Endothelial cell of umbilical vein (primary cell): ENCODE measurements around the gene TP73. TPM values are rescaled to one million over a fixed set of nuclear protein-coding genes. Genes with fewer than 3 reads are reported as not detected.

Experiments
- BruUV-seq: library from RNA; stranded (reverse); fragments of 400-500 nt; replicated peaks from 2 replicates; lab custom pipeline; 2021; lab: Mats Ljungman, UMichigan
- CTCF ChIA-PET: fragments of 300-600, 350-600 bp; sonication (Branson Sonifier 250); formaldehyde crosslinking; loops from one replicate; lab custom pipeline; 2021; ENCODE audit warnings: antibody characterized with exemption, inconsistent platforms; lab: Charles Lee
- POLR2A ChIA-PET: fragments of 300-600, 350-600 bp; sonication (Branson Sonifier 250); formaldehyde crosslinking; loops from one replicate; lab custom pipeline; 2021; ENCODE audit warnings: antibody characterized with exemption, inconsistent platforms; lab: Charles Lee
- DNase-seq: peaks from one replicate; pipeline ENCODE4 v3.0.0-alpha.2; 2011; ENCODE audit warnings: low read depth, low spot score
- FAIRE-seq: peaks from 2 replicates; lab custom pipeline; 2011; peaks lifted over from hg19 to GRCh38; lab: Jason Lieb, UNC
- H2AFZ ChIP-seq: 2 replicates; pipeline ENCODE4 v1.6.0; 2012; ENCODE audit warnings: low read depth, low read length, control low read depth, inconsistent platforms
- H3K27ac ChIP-seq: 2 replicates; pipeline ENCODE4 v1.5.1; 2011; ENCODE audit warnings: low read depth, mild to moderate bottlenecking, control low read depth, low read length, moderate library complexity; ENCODE audit not compliant: insufficient read depth
- H3K27me3 ChIP-seq, 2 experiments: 2 replicates each; pipeline versions ENCODE4 v1.6.0 to v1.6.1; 2011; ENCODE audit warnings: low read length in 2 of 2, mixed read lengths in 1 of 2; ENCODE audit not compliant: control insufficient read depth in 2 of 2, insufficient read depth in 2 of 2
- H3K36me3 ChIP-seq, 2 experiments: 2 replicates in 1 of 2; 3 replicates in 1 of 2; pipeline ENCODE4 v1.5.1; 2011; ENCODE audit warnings: low read length in 2 of 2, mild to moderate bottlenecking in 1 of 2, moderate library complexity in 1 of 2; ENCODE audit not compliant: control insufficient read depth in 2 of 2, insufficient read depth in 2 of 2; ENCODE audit errors: extremely low read depth in 1 of 2
- H3K4me1 ChIP-seq: 3 replicates; pipeline ENCODE4 v1.5.1; 2011; ENCODE audit warnings: mild to moderate bottlenecking, low read length; ENCODE audit not compliant: control insufficient read depth, insufficient read depth; ENCODE audit errors: extremely low read depth
- H3K4me2 ChIP-seq: 2 replicates; pipeline ENCODE4 v1.6.1; 2011; ENCODE audit warnings: low read length, control low read depth, mixed read lengths; ENCODE audit not compliant: insufficient read depth
- H3K4me3 ChIP-seq, 3 experiments: fragments of 200-600 bp in 1 of 3; sonication (generic), shearing (Covaris generic) in 1 of 3; replicated peaks in 1 of 3; 2 replicates each; pipeline ENCODE4 v1.5.1; 2011 to 2016; ENCODE audit warnings: control low read depth in 3 of 3, low read length in 3 of 3, mild to moderate bottlenecking in 2 of 3, inconsistent platforms in 1 of 3, low read depth in 1 of 3, moderate library complexity in 1 of 3; ENCODE audit not compliant: insufficient read depth in 1 of 3
- H3K79me2 ChIP-seq: 2 replicates; pipeline ENCODE4 v1.6.0; 2012; ENCODE audit warnings: low read length, inconsistent platforms; ENCODE audit not compliant: control insufficient read depth, insufficient read depth
- H3K9ac ChIP-seq: replicated peaks from 2 replicates; pipeline ENCODE3; 2011; ENCODE audit warnings: low read length, control low read depth; ENCODE audit not compliant: insufficient read depth; ENCODE audit errors: extremely low read depth
- H3K9me1 ChIP-seq: replicated peaks from 3 replicates; pipeline ENCODE4 v1.6.0; 2011; ENCODE audit warnings: mild to moderate bottlenecking, low read length; ENCODE audit not compliant: control insufficient read depth, insufficient read depth; ENCODE audit errors: extremely low read depth
- H3K9me3 ChIP-seq: replicated peaks from 2 replicates; pipeline ENCODE4 v1.5.1; 2012; ENCODE audit warnings: low read length, inconsistent platforms; ENCODE audit not compliant: control insufficient read depth, insufficient read depth
- H4K20me1 ChIP-seq: replicated peaks from 2 replicates; pipeline ENCODE3; 2011; ENCODE audit warnings: mild to moderate bottlenecking, low read length; ENCODE audit not compliant: control insufficient read depth, insufficient read depth; ENCODE audit errors: extremely low read depth
- EZH2 ChIP-seq: IDR thresholded peaks from 2 replicates; pipeline ENCODE4 v1.6.1; 2012; ENCODE audit warnings: borderline replicate concordance, low read depth, mild to moderate bottlenecking, moderate library complexity, low read length, inconsistent platforms; ENCODE audit not compliant: severe bottlenecking
- FOS ChIP-seq: IDR thresholded peaks from 2 replicates; pipeline ENCODE4 v1.6.1; 2011; ENCODE audit warnings: mild to moderate bottlenecking, low read length, moderate library complexity, borderline replicate concordance; ENCODE audit not compliant: insufficient read depth
- GATA2 ChIP-seq: IDR thresholded peaks from 2 replicates; pipeline ENCODE4 v1.7.0; 2011; ENCODE audit warnings: low read depth, mild to moderate bottlenecking, moderate library complexity, mixed read lengths, low read length; ENCODE audit not compliant: insufficient read length, insufficient read depth
- JUN ChIP-seq: IDR thresholded peaks from 2 replicates; pipeline ENCODE4 v1.6.1; 2011; ENCODE audit warnings: borderline replicate concordance, low read depth; ENCODE audit not compliant: insufficient read length, insufficient read depth
- MYC ChIP-seq: IDR thresholded peaks from one replicate; pipeline ENCODE4 v1.6.1; 2011; ENCODE audit warnings: mild to moderate bottlenecking, low read depth, low read length
- POLR2A ChIP-seq: IDR thresholded peaks from 2 replicates; pipeline ENCODE4 v1.6.1; 2012; ENCODE audit warnings: low read depth, mild to moderate bottlenecking, control low read depth, low read length
- POLR2AphosphoS5 ChIP-seq: IDR thresholded peaks from 2 replicates; pipeline ENCODE4 v1.6.1; 2012; ENCODE audit warnings: low read depth, mild to moderate bottlenecking, control low read depth, low read length, moderate library complexity; ENCODE audit not compliant: insufficient read depth
- dilution Hi-C: fragments of 300-500 bp; cut with MboI; formaldehyde crosslinking; loops from one replicate; pipeline ENCODE4 v1.15.0; 2019; ENCODE audit warnings: low sequenced_read_pairs; ENCODE audit not compliant: extremely low pct_ligation_motif_present
- intact Hi-C: fragments of 100-400 bp; cut with micrococcal nuclease; formaldehyde crosslinking; loops from one replicate; pipeline ENCODE4 v1.10.0; 2022
- polyA plus RNA-seq, 4 experiments: library from polyadenylated mRNA; depleted of rRNA in 3 of 4; stranded (reverse) in 3 of 4; unstranded in 1 of 4; fragments of >200 nt; gene quantifications; 2 replicates each; pipeline versions ENCODE4 v1.2.1 to v1.2.3, GENCODE V29; 2011 to 2012; ENCODE audit warnings: missing spikeins in 1 of 4
- total RNA-seq: library from RNA; stranded (reverse); gene quantifications from 2 replicates; pipeline ENCODE4 v1.2.3, GENCODE V29; 2021
- TF ChIP-seq, protein P1 (sequence below): IDR thresholded peaks from 2 replicates; pipeline ENCODE4 v1.6.1; 2011; ENCODE audit not compliant: insufficient read depth, insufficient read length
- TF ChIP-seq, protein P2 (sequence below), 2 donors: IDR thresholded peaks; 1 replicate in 1 of 2; 2 replicates in 1 of 2; pipeline ENCODE4 v1.5.1; 2011; ENCODE audit warnings: low read length in 2 of 2, mild to moderate bottlenecking in 2 of 2, moderate library complexity in 2 of 2, control low read depth in 1 of 2, inconsistent platforms in 1 of 2, low read depth in 1 of 2; ENCODE audit not compliant: insufficient read depth in 1 of 2; ENCODE audit errors: extremely low read depth in 1 of 2

The TP73 gene
- total and polyA plus RNA-seq, 2 donors (not counting 3 experiments of a cell fraction or from before 2014, with no cell fraction given): 0.03 to 0.15 TPM

DNA sequence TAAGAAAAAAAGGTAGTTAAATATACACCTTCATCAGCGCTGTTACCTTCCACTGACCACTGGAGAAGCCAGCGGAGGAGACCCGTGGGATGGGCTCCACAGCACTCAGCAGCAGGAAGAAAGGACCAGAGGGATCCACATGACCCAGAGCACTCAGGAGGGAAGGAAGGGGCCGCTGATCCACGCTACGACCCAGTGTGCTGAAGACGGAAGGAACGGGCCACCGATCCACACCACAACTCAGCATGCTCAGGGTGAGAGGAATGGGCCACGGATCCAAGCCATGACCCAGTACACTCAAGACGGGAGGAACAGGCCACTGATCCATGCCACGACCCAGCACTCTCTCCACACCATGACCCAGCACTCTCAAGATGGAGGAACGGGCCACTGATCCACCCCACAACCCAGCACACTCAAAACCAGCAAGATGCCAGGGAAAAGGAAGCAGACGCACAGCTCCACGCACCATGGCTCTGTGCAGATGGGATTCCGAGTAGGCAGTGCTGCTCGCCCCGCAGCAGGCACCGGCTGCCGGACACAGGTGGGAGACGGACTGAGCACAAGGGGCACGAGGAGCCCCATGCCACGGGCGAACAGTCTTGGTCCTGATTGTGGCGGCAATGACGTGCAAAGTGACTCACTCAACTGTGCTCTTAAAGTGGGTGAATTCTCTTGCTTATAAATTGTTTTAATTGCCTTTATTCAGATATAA is 11.1 kb upstream of the TP73 start:
- Histone ChIP-seq H3K4me3 (no peak overlapping the region), H3K36me3 (peaks cover 0 to 13% of the 10 kb centered on the region in 2 experiments), H3K27ac (no peak overlapping the region), H3K4me2 (no peak overlapping the region), H3K9me3 (no peaks in the 10 kb centered on the region), H3K9ac (no peak overlapping the region), H4K20me1 (no peaks in the 10 kb centered on the region), H2AFZ (no peak overlapping the region), H3K9me1 (no peaks in the 10 kb centered on the region), H3K79me2 (no peaks in the 10 kb centered on the region), H3K4me1 (no peaks in the 10 kb centered on the region), H3K27me3 (no peaks in the 10 kb centered on the region)
- no peak for DNase-seq
- BruUV-seq: no TSS peak
- ChIA-PET POLR2A (no interaction called here), CTCF (interaction anchor here (1.2 kb wide), 1 partner anchor 83 kb away, joined by 4 read pairs; no protein-coding TSS in a partner anchor)
- no peak for FAIRE-seq
- intact Hi-C loops (no loop called here), dilution Hi-C loops (no loop called here)
- TF ChIP-seq GATA2: no peak
- no peak for TF ChIP-seq EZH2
- TF ChIP-seq JUN: no peak
- TF ChIP-seq, protein P1, sequence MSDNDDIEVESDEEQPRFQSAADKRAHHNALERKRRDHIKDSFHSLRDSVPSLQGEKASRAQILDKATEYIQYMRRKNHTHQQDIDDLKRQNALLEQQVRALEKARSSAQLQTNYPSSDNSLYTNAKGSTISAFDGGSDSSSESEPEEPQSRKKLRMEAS: no peak
- TF ChIP-seq MYC: no peak
- no peak for TF ChIP-seq POLR2A

DNA sequence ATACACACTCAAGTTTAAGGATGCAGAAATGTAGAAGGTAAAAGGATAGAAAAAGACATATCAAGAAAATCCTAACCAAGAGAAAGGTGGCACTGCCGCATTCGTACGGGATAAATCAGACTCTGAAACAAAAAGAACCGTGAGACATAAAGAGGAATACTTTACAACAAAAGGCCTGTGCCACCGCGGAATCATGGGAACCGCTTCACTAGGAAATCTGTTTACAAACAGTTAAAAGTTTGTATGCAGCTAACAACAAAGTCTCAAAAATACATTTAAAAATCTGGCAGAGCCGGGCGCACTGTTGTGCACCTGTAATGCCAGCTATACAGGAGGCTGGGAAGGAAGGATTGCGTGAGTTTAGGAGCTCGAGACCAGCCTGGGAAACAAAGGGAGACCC is 10.5 kb upstream of the TP73 start:
- CTCF ChIA-PET: interaction anchor here (0.9 to 1.2 kb wide), 2 partner anchors 83 to 189 kb away, joined by 3 to 4 read pairs; no protein-coding TSS in a partner anchor
- TF ChIP-seq GATA2 (no peak), POLR2AphosphoS5 (no peak), FOS (no peak), JUN (no peak), POLR2A (no peak)
- TF ChIP-seq, protein P2, sequence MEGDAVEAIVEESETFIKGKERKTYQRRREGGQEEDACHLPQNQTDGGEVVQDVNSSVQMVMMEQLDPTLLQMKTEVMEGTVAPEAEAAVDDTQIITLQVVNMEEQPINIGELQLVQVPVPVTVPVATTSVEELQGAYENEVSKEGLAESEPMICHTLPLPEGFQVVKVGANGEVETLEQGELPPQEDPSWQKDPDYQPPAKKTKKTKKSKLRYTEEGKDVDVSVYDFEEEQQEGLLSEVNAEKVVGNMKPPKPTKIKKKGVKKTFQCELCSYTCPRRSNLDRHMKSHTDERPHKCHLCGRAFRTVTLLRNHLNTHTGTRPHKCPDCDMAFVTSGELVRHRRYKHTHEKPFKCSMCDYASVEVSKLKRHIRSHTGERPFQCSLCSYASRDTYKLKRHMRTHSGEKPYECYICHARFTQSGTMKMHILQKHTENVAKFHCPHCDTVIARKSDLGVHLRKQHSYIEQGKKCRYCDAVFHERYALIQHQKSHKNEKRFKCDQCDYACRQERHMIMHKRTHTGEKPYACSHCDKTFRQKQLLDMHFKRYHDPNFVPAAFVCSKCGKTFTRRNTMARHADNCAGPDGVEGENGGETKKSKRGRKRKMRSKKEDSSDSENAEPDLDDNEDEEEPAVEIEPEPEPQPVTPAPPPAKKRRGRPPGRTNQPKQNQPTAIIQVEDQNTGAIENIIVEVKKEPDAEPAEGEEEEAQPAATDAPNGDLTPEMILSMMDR (IDR thresholded peaks at IDR 0.05; ENCODE audit: extremely low read depth in 1 of 2, insufficient read depth in 1 of 2, low read depth in 1 of 2, low read length in 2 of 2): no peak
- TF ChIP-seq, protein P1: no peak

More for the DNA sequence above, 10.5 kb upstream of the TP73 start:
- H4K20me1 ChIP-seq: no peaks in the 10 kb centered on the region
- no peaks in the 10 kb centered on the region for H3K79me2 ChIP-seq
- no peaks in the 10 kb centered on the region for H3K9me3 ChIP-seq
- H3K4me2 ChIP-seq: no peak overlapping the region
- DNase-seq (no peak), FAIRE-seq (no peak)
- H3K27ac ChIP-seq: no peak overlapping the region
- no peak overlapping the region for H3K9ac ChIP-seq
- POLR2A ChIA-PET: interaction anchor here (0.6 kb wide), 1 partner anchor 23 kb away, joined by 5 read pairs; no protein-coding TSS in a partner anchor
- H3K9me1 ChIP-seq: no peaks in the 10 kb centered on the region
- BruUV-seq: no TSS peak
- H3K27me3 ChIP-seq: no peaks in the 10 kb centered on the region
- no peaks in the 10 kb centered on the region for H3K4me1 ChIP-seq
- intact Hi-C loops (no loop called here), dilution Hi-C loops (no loop called here)
- H3K4me3 ChIP-seq: no peak overlapping the region
- H3K36me3 ChIP-seq: peaks cover 0 to 13% of the 10 kb centered on the region in 2 experiments
- H2AFZ ChIP-seq: no peak overlapping the region
